ENCODE measurements around the gene CIBAR2.

Gene CIBAR2

GRCh38 chr16:85051683-85052082 lies 60.6 kb downstream of the CIBAR2 start:
- TF ChIP-seq REST (IDR thresholded peaks at IDR 0.05; ENCODE audit: insufficient read depth in 1 of 2, low read depth in 2 of 2, low read length in 2 of 2) (no peak), TAF1 (IDR thresholded peaks at IDR 0.05; ENCODE audit: borderline replicate concordance, insufficient read depth, low read length) (no peak), POLR2AphosphoS5 (IDR thresholded peaks at IDR 0.05; ENCODE audit: low read depth, low read length) (no peak), FOXP2 (optimal IDR thresholded peaks at IDR 0.05; ENCODE audit: borderline replicate concordance, extremely low read depth, extremely low read length, insufficient read depth) (no peak), SIN3A (IDR thresholded peaks at IDR 0.05; ENCODE audit: borderline replicate concordance, insufficient read depth, low read length) (no peak)

GRCh38 chr16:85051067-85051581 lies 61.1 kb downstream of the CIBAR2 start:
- TF ChIP-seq TAF1 (IDR thresholded peaks at IDR 0.05; ENCODE audit: borderline replicate concordance, insufficient read depth, low read length): no peak
- no peak for TF ChIP-seq SIN3A (IDR thresholded peaks at IDR 0.05; ENCODE audit: borderline replicate concordance, insufficient read depth, low read length)
- no peak for TF ChIP-seq REST (IDR thresholded peaks at IDR 0.05; ENCODE audit: insufficient read depth in 1 of 2, low read depth in 2 of 2, low read length in 2 of 2)
- no peak for TF ChIP-seq POLR2AphosphoS5 (IDR thresholded peaks at IDR 0.05; ENCODE audit: low read depth, low read length)
- TF ChIP-seq FOXP2 (optimal IDR thresholded peaks at IDR 0.05; ENCODE audit: borderline replicate concordance, extremely low read depth, extremely low read length, insufficient read depth): no peak

- TF ChIP-seq FOXP2 (optimal IDR thresholded peaks at IDR 0.05; ENCODE audit: borderline replicate concordance, extremely low read depth, extremely low read length, insufficient read depth): no peak
- TF ChIP-seq POLR2AphosphoS5 (IDR thresholded peaks at IDR 0.05; ENCODE audit: low read depth, low read length): no peak
- no peak for TF ChIP-seq REST (IDR thresholded peaks at IDR 0.05; ENCODE audit: insufficient read depth in 1 of 2, low read depth in 2 of 2, low read length in 2 of 2)
- no peak for TF ChIP-seq TAF1 (IDR thresholded peaks at IDR 0.05; ENCODE audit: borderline replicate concordance, insufficient read depth, low read length)
- no peak for TF ChIP-seq SIN3A (IDR thresholded peaks at IDR 0.05; ENCODE audit: borderline replicate concordance, insufficient read depth, low read length)
Measured at GRCh38 chr16:85049706-85050305, 62.5 kb downstream of the CIBAR2 start.

GRCh38 chr16:85048921-85049562 lies 63.2 kb downstream of the CIBAR2 start:
- no peak for TF ChIP-seq SIN3A (IDR thresholded peaks at IDR 0.05; ENCODE audit: borderline replicate concordance, insufficient read depth, low read length)
- TF ChIP-seq POLR2AphosphoS5 (IDR thresholded peaks at IDR 0.05; ENCODE audit: low read depth, low read length): no peak
